ENCODE data around the gene RASAL3.
"Not testable (repeated sequence)": the region's sequence is repeated elsewhere in the genome, so short reads cannot be mapped to it uniquely, and the experiment has no call there.

RASAL3 gene

GRCh38 chr19:15473821-15474220, 9.5 kb upstream of the RASAL3 start:
- not testable (repeated sequence) for DNase-seq (ENCODE audit: low read depth)

GRCh38 chr19:15471639-15472101, 7.3 kb upstream of the RASAL3 start:
- DNase-seq (ENCODE audit: low read depth): no peak

- no peak for DNase-seq (ENCODE audit: low read depth)
Measured at GRCh38 chr19:15469513-15470297, 5.4 kb upstream of the RASAL3 start.

GRCh38 chr19:15468675-15469512, 4.5 kb upstream of the RASAL3 start:
- no peak for DNase-seq (ENCODE audit: low read depth)

GRCh38 chr19:15467734-15468214, 3.4 kb upstream of the RASAL3 start:
- no peak for DNase-seq (ENCODE audit: low read depth)

- peak; percentile 37 for DNase-seq (ENCODE audit: low read depth)
Measured at GRCh38 chr19:15466851-15467733, 2.7 kb upstream of the RASAL3 start.

- no peak for DNase-seq (ENCODE audit: low read depth)
Measured at GRCh38 chr19:15463861-15464371, 428 bp downstream of the RASAL3 start.

- no peak for DNase-seq (ENCODE audit: low read depth)
Measured at GRCh38 chr19:15461694-15462093, 2.6 kb downstream of the RASAL3 start.

- DNase-seq (ENCODE audit: low read depth): no peak
Measured at GRCh38 chr19:15457701-15458484, 6.5 kb downstream of the RASAL3 start.

- DNase-seq (ENCODE audit: low read depth): no peak
Measured at GRCh38 chr19:15456871-15457700, 7.3 kb downstream of the RASAL3 start.

GRCh38 chr19:15456441-15456840, 7.9 kb downstream of the RASAL3 start:
- DNase-seq (ENCODE audit: low read depth): no peak

GRCh38 chr19:15455996-15456395, 8.3 kb downstream of the RASAL3 start:
- DNase-seq (ENCODE audit: low read depth): no peak

- DNase-seq (ENCODE audit: low read depth): no peak
Measured at GRCh38 chr19:15453906-15454860, 10.2 kb downstream of the RASAL3 start.

- DNase-seq (ENCODE audit: low read depth): no peak
Measured at GRCh38 chr19:15453091-15453578, 11.2 kb downstream of the RASAL3 start.

GRCh38 chr19:15452111-15453047, 12.0 kb downstream of the RASAL3 start:
- peak; percentile 78 for DNase-seq (ENCODE audit: low read depth)

GRCh38 chr19:15450528-15450890, 13.8 kb downstream of the RASAL3 start:
- no peak for DNase-seq (ENCODE audit: low read depth)
